Measurements from ENCODE around the gene ADAMTS1.

- TF ChIP-seq YY1 (IDR thresholded peaks at IDR 0.05; ENCODE audit: insufficient read depth, insufficient read length) (no peak), ZNF274 (IDR thresholded peaks at IDR 0.05; ENCODE audit: low read depth, low read length) (no peak), SUZ12 (IDR thresholded peaks at IDR 0.05; ENCODE audit: extremely low read depth, insufficient read depth, insufficient read length) (no peak)
These were observed at the start of gene ADAMTS1 for GRCh38 chr21:26845066-26845758.

Data from NT2/D1 (cell line).